WTC11 (cell line): ENCODE results near the gene SPAAR.

Experiments
- CTCF ChIP-seq: fragments of 200-600 bp; IDR thresholded peaks from 2 replicates; pipeline ENCODE4 v1.8.0; 2022; ENCODE audit warnings: antibody characterized with exemption
- JUN ChIP-seq: sonication (generic); formaldehyde crosslinking; IDR thresholded peaks from 2 replicates; pipeline ENCODE4 v1.8.0; 2023; ENCODE audit warnings: mild to moderate bottlenecking, missing genetic modification reagents

GRCh38 chr9:35892051-35892450, 17.2 kb upstream of the SPAAR start:
- no peak for TF ChIP-seq JUN
- no peak for TF ChIP-seq CTCF
